Activated naive CD4-positive, alpha-beta T cell treated with anti-CD3 and anti-CD28 coated beads, Interleukin-2, amount 50 U/mL, for 24 hours (primary cell): ENCODE results near the gene NDUFB5.
"Not testable (repeated sequence)": the region's sequence is repeated elsewhere in the genome, so short reads cannot be mapped to it uniquely, and the experiment has no call there.

ENCODE experiments used
- H3K27ac Mint-ChIP-seq: one replicate; pipeline ENCODE4 v1.8.0; 2021; ENCODE audit warnings: mild to moderate bottlenecking, mixed read lengths
- H3K27me3 Mint-ChIP-seq: one replicate; pipeline ENCODE4 v1.8.0; 2021; ENCODE audit warnings: mixed read lengths
- H3K36me3 Mint-ChIP-seq: one replicate; pipeline ENCODE4 v1.8.0; 2021; ENCODE audit warnings: mixed read lengths
- H3K4me1 Mint-ChIP-seq: one replicate; pipeline ENCODE4 v1.8.0; 2021; ENCODE audit warnings: mixed read lengths
- H3K4me3 Mint-ChIP-seq: one replicate; pipeline ENCODE4 v1.8.0; 2021; ENCODE audit warnings: mild to moderate bottlenecking, mixed read lengths
- H3K9me3 Mint-ChIP-seq: one replicate; pipeline ENCODE4 v1.8.0; 2021; ENCODE audit warnings: mixed read lengths

NDUFB5 gene

GRCh38 chr3:179608931-179609720, 4.5 kb downstream of the NDUFB5 start:
- peaks cover 7% of the 10 kb centered on the region for H3K36me3 Mint-ChIP-seq
- H3K4me3 Mint-ChIP-seq, result peak overlapping the region; percentile 15
- no peaks in the 10 kb centered on the region for H3K27me3 Mint-ChIP-seq
- peaks cover 59% of the 10 kb centered on the region for H3K4me1 Mint-ChIP-seq
- H3K9me3 Mint-ChIP-seq, result no peaks in the 10 kb centered on the region
- H3K27ac Mint-ChIP-seq, result peak overlapping the region; percentile 84

GRCh38 chr3:179610066-179610465, 5.5 kb downstream of the NDUFB5 start:
- Mint-ChIP-seq H3K27ac (no peak overlapping the region), H3K4me3 (no peak overlapping the region), H3K4me1 (peaks cover 50% of the 10 kb centered on the region), H3K9me3 (no peaks in the 10 kb centered on the region), H3K36me3 (peaks cover 2% of the 10 kb centered on the region), H3K27me3 (no peaks in the 10 kb centered on the region)

- Mint-ChIP-seq H3K27ac (no peak overlapping the region), H3K27me3 (no peaks in the 10 kb centered on the region), H3K9me3 (no peaks in the 10 kb centered on the region), H3K36me3 (peaks cover 9% of the 10 kb centered on the region), H3K4me1 (peaks cover 25% of the 10 kb centered on the region), H3K4me3 (no peak overlapping the region)
Observed at GRCh38 chr3:179613807-179614206, 9.2 kb downstream of the NDUFB5 start.

GRCh38 chr3:179615458-179616173, 11.0 kb downstream of the NDUFB5 start:
- Mint-ChIP-seq H3K4me1 (peaks cover 14% of the 10 kb centered on the region), H3K36me3 (peaks cover 15% of the 10 kb centered on the region), H3K27me3 (no peaks in the 10 kb centered on the region), H3K27ac (no peak overlapping the region), H3K9me3 (no peaks in the 10 kb centered on the region), H3K4me3 (no peak overlapping the region)

DNA sequence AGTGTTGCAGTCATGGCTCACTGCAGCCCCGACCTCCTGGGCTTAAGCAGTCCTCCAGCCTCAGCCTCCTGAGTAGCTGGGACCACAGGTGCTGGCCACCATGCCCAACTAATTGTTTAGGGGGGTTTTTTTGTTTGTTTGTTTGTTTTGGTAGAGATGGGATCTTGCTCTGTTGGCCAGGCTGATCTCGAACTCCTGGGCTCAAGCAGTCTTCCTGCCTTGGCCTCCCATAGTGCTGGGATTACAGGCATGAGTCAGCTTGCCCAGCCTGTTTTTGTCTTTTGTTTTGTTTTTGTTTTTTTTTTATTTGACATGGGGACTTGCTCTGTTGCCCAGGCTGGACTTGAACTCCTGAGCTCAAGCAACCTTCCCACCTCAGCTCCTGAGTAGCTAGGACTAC, 17.4 kb downstream of the NDUFB5 start:
- Mint-ChIP-seq H3K4me3 (no peak overlapping the region), H3K36me3 (peaks cover 28% of the 10 kb centered on the region), H3K4me1 (no peaks in the 10 kb centered on the region), H3K27me3 (no peaks in the 10 kb centered on the region), H3K9me3 (no peaks in the 10 kb centered on the region), H3K27ac (no peak overlapping the region)

DNA sequence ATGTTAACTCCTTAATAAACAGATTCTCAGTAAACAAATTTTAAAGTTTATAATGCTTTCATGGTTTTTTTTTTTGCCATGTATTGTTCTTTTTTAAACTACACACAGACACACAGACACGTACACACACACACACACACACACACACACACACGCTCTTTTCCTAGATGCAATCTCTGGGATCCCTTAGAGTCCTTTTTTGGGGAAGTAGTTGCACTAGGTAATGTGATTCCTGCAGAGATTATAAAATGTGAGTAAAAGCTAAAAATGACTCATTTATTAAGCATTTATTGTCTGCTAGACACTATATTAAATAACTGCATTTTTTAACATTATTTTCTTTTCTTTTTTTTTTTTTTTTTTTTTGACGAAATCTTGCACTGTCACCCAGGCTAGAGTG, 19.9 kb downstream of the NDUFB5 start:
- Mint-ChIP-seq H3K9me3 (no peaks in the 10 kb centered on the region), H3K27ac (no peak overlapping the region), H3K4me1 (no peaks in the 10 kb centered on the region), H3K36me3 (peaks cover 23% of the 10 kb centered on the region), H3K4me3 (no peak overlapping the region), H3K27me3 (no peaks in the 10 kb centered on the region)

- Mint-ChIP-seq H3K4me1 (no peaks in the 10 kb centered on the region), H3K36me3 (peaks cover 2% of the 10 kb centered on the region), H3K9me3 (no peaks in the 10 kb centered on the region), H3K27ac (no peak overlapping the region), H3K27me3 (no peaks in the 10 kb centered on the region), H3K4me3 (no peak overlapping the region)
Observed at GRCh38 chr3:179630753-179631451, 26.3 kb downstream of the NDUFB5 start.

GRCh38 chr3:179640469-179640868, 35.9 kb downstream of the NDUFB5 start:
- Mint-ChIP-seq H3K27me3 (no peaks in the 10 kb centered on the region), H3K27ac (no peak overlapping the region), H3K36me3 (peaks cover 2% of the 10 kb centered on the region), H3K4me3 (no peak overlapping the region), H3K9me3 (no peaks in the 10 kb centered on the region), H3K4me1 (no peaks in the 10 kb centered on the region)

DNA sequence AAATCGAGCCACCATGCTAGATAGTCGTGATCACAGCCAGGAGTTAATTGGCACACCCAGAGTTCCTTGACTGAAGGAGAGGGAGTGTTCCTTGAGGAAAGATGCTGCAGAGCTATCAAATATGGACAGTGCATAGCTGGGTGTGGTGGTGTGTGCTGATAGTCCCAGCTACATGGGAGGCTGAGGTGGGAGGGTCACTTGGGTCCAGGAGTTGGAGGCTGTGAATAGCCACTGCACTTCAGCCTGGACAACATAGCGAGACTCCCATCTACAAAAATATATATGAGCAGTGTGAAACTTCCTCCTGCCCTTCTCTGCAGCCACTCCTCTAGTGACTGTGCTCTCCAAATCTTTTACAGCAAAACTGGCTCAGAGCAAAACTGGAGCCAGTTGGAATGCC, 38.3 kb downstream of the NDUFB5 start:
- no peaks in the 10 kb centered on the region for H3K4me1 Mint-ChIP-seq
- peaks cover 2% of the 10 kb centered on the region for H3K36me3 Mint-ChIP-seq
- H3K27me3 Mint-ChIP-seq, result no peaks in the 10 kb centered on the region
- H3K4me3 Mint-ChIP-seq, result no peak overlapping the region
- H3K27ac Mint-ChIP-seq, result no peak overlapping the region
- H3K9me3 Mint-ChIP-seq, result no peaks in the 10 kb centered on the region

- not testable (repeated sequence) for H3K36me3 Mint-ChIP-seq, H3K27ac Mint-ChIP-seq, H3K9me3 Mint-ChIP-seq, H3K4me3 Mint-ChIP-seq, H3K4me1 Mint-ChIP-seq, H3K27me3 Mint-ChIP-seq
Observed at GRCh38 chr3:179643837-179644236, 39.2 kb downstream of the NDUFB5 start.

- no peaks in the 10 kb centered on the region for H3K27me3 Mint-ChIP-seq
- no peak overlapping the region for H3K27ac Mint-ChIP-seq
- H3K4me1 Mint-ChIP-seq, result no peaks in the 10 kb centered on the region
- no peaks in the 10 kb centered on the region for H3K36me3 Mint-ChIP-seq
- H3K9me3 Mint-ChIP-seq, result no peaks in the 10 kb centered on the region
- H3K4me3 Mint-ChIP-seq, result no peak overlapping the region
Observed at GRCh38 chr3:179646177-179646576, 41.6 kb downstream of the NDUFB5 start.

- Mint-ChIP-seq H3K9me3 (no peaks in the 10 kb centered on the region), H3K27me3 (peaks cover 1% of the 10 kb centered on the region), H3K4me1 (peaks cover 37% of the 10 kb centered on the region), H3K4me3 (peak overlapping the region; percentile 80), H3K27ac (peak overlapping the region; percentile 76), H3K36me3 (peaks cover 2% of the 10 kb centered on the region)
Observed at GRCh38 chr3:179651687-179652446, 47.3 kb downstream of the NDUFB5 start.

DNA sequence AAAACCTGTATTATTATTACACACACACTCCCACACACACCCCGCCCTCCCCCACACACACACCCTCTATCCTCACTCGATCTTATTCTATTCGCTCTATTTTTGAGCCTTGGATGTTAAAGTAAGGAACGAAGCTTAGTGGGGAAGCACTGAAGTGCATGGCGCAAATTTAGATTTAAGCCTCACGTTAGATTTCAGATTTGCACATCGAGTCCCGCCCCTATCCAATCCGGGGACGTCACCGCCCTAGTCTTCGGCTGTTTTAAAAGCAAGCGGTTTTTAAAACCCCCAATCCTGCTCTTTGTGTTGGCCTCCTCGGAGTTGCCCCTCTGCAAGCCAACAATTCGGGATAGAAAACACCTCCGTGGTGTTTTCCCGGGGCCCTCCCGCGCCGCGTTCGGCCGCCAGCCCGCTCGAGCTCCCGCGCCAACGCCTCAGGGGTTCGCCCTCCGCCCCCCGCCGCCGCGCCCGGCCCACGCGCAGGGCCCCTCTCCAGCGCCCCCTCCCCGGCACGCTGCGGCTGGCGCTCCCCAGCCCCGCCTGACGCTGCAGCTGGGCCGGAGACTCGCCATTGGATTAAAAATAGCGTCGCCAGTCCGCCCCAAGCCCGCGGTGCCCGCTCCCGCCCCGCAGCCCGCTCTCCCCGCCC, 48.0 kb downstream of the NDUFB5 start, which contains the start of gene USP13:
Gene USP13 (plus strand): TSS at position 594 of the 649 bp plus-strand sequence. CDS start 186 bp downstream, outside the sequence.
- H3K4me1 Mint-ChIP-seq, result peaks cover 37% of the 10 kb centered on the region

GRCh38 chr3:179653096-179653797, 48.7 kb downstream of the NDUFB5 start:
- peak overlapping the region; percentile 87 for H3K27ac Mint-ChIP-seq
- peaks cover 2% of the 10 kb centered on the region for H3K36me3 Mint-ChIP-seq
- H3K4me1 Mint-ChIP-seq, result peaks cover 37% of the 10 kb centered on the region
- no peaks in the 10 kb centered on the region for H3K9me3 Mint-ChIP-seq
- peak overlapping the region; percentile 94 for H3K4me3 Mint-ChIP-seq
- peaks cover 1% of the 10 kb centered on the region for H3K27me3 Mint-ChIP-seq

More for the DNA sequence above, 48.0 kb downstream of the NDUFB5 start, which contains the start of gene USP13:
- Mint-ChIP-seq H3K4me3 (peak within 1 kb of the TSS; percentile 94), H3K27ac (peak within 1 kb of the TSS; percentile 87), H3K27me3 (peaks cover 1% of the 10 kb centered on the region), H3K36me3 (peaks cover 2% of the 10 kb centered on the region), H3K9me3 (no peaks in the 10 kb centered on the region)
